HG03159 (cell line): ENCODE results near the gene ARL14EP.

Experiments used
- ATAC-seq: cut with Tn5 transposase; IDR thresholded peaks from one replicate; pipeline ENCODE4 v1.9.1; 2021; ENCODE audit warnings: mild to moderate bottlenecking, moderate library complexity; ENCODE audit not compliant: unreplicated experiment

Gene ARL14EP

DNA sequence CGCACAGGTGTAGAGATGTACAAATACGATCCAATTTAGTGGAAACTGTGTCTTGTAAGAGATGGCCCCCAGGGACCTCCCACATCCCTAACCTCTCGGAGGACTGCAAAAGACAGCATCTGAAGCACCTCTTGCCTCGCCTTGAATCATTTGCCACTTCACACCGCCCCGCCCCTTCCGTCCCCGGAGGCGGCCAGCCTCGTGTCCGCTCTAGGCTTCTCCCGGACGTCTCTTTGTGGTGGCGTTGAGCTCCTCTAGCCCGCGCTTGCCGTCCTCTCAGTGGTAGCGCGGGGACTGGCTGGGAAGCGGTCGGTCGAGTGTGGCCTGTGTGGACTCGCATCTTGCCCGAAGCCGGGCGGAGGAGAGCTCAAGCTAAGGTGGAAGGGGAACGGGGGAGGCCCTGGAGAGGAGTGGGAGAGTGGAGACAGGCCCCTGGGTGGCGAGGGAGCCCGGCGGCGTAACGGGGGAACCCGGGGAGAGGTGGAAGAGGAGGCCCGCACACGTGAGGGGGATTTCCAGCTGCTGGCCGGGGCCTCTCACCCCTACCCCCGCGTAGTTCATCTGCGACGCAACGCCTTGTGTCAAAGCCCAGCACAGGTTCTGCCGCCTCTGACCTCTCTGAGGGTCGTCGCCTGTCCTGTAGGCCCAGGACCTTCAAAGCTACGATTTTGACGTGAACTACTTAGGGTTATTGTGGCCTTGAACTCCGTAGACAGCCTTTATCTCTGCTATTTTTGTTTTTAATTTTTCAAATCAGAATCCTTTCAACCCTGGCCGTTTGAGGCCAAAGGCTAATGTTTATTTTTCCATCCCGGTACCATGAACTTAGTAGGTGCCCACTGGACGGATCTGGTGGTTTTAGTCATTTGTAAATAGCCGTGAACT is at the start of gene ARL14EP:
ARL14EP (plus strand) TSS at position 279 of the 885 bp plus-strand sequence. CDS start 7,845 bp downstream, outside the sequence.
- ATAC-seq: peak; percentile 98

DNA sequence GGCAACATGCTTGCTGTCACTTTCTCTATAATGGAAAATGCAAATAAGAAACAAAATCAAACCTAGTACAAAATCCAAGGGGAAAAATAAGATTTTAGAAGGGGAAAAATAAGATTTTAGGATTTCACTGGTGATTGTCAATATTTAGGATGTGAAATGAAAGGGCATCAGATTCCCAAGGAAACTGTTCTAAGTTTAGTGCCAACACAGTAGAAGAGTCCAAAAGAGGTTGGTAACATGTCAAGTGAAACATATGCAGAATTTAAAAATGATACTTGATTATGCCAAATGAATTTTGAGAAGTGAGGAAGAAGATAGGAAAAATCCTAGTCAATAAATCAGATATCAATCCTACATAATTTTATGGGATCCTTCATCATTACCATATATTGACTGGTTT is 45.7 kb upstream of the ARL14EP start:
- ATAC-seq: no peak

DNA sequence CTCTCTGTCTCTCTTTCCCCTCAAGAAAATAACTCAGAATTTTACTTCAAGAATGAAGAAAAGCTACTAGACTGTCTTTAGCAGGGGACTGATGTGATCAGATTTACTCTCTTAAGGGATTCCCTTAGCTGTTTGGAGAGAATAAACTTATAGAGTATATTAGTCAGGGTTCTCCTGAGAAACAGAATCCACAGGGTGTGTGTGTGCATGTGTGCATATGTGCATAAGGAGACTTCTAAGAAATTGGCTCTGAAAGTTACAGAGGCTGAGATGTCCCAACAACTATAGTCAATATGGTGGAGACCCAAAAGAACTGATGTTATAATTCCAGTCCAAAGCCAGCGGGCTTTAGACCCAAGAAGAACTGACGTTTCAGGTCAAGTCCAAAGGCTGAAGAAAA is 43.1 kb upstream of the ARL14EP start:
- no peak for ATAC-seq

DNA sequence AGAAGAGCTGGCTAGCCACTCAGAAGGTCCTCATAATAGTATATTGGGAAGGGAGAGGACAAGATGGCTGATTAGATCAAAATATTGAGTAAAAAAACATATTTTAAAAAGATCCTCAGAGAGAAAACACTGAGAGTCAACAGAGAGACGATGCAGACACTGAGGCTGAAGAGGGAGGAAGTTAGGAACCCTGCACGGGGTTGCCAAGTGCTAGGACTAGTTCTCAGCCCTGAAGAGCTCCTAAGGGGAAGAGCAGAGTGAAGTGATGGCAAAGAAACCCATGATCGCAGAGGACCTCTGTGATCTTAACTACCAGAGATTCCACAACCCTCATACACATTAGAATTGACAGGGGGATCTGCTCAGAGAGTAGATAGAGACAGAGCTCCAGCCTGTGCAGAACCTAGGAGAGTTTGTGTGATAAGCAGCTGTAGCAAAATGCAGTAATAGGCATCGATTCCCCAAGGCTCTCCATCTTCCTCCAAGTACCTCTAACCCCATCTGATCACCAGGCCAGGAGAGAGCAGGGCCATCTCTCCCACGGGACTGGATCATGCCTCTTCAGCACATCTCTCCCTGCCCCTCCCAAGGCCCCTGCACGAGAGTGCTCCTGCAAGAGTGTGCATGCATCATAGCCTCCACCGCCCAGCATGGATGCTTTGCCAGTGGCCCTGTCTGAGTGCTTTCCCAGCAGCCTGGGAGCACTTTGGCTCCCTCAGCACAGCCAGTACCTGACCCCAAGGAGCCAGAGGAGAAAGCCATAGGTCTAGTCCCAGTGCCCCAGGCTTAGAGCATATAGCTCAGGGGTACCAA is 41.2 kb upstream of the ARL14EP start:
- ATAC-seq: peak; percentile 22

DNA sequence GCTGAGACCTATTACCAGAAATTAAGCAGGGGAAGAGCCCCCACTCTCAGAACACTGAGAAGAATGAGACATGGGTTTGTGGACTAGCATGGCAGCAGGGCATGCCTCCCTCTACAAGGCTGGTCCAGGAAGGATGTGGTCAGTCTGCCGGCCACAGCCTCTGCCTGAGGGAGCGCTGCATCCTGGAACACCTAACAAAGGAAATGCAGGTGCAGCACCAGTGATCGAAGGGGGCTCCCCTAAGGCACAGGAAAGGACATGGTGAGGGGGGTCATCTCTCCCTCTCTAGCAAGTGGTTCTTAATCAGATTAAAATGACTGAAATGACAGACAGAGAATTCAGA is 40.6 kb upstream of the ARL14EP start:
- peak; percentile 74 for ATAC-seq

DNA sequence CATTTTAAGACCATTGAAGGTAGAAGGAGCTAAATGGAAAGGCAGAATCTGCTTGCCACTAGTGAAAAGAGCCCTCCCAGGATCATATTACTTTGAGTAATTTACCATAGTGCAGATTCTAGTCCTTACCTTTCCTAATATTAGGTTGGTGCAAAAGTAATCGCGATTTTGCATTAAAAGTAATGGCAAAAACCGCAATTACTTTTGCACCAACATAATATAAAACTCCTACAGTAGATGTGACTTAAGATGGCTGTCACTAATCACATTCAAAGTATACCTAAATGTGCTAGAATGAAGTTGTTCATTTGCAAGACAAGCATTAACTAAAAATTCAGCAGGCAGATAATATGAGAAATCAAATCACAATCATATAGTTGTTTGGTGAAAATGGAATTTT is 38.1 kb upstream of the ARL14EP start:
- ATAC-seq: no peak

DNA sequence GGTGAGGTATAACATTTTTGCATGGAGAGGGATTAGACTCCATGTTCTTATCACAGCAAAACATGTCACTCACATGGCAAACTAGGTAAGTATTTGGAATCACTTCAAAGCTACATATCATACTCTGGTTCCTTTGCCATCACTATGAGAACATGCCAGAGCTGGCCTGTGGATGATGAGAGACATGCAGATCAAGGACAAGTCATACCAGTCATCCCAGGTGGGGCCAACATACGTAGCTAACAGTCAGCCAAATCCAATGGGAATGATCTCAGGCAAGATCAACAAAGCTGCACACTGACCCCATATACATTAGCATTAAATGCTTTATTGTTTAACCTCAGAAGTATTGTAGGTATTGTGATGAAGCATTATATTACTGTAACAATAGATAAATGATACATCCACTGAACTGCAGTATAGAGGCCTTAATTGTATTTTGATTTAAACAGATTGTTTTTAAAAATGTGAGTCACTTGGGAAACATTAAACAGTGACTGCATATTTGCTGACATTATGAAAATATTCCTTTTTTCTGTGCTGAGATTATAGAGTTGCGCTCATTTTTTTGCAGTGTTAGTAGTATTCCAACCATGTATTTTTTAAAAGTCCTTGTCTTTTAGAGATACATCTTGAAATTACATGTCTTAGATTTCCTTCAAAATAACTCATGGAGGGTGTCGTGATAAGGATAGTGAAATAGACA is 37.3 kb upstream of the ARL14EP start:
- no peak for ATAC-seq

DNA sequence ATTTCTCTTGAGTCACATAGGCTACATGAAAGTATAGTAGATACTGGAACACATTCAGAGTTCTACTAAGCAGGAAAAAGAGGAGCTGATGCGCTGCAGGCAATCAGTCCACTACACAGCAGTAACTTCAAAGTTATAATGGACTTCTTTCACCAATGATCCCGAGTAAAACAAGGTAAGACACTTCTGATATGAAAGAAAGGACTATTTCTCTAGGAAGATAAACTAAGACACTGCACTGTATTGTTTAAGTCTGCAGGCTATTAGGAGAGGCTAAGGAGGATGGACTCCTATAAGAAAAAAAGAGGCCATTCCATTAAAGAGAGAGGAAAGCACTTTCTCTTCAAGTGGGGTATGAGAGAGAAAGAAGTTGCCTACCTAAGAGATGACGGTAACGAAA is 31.6 kb upstream of the ARL14EP start:
- no peak for ATAC-seq

DNA sequence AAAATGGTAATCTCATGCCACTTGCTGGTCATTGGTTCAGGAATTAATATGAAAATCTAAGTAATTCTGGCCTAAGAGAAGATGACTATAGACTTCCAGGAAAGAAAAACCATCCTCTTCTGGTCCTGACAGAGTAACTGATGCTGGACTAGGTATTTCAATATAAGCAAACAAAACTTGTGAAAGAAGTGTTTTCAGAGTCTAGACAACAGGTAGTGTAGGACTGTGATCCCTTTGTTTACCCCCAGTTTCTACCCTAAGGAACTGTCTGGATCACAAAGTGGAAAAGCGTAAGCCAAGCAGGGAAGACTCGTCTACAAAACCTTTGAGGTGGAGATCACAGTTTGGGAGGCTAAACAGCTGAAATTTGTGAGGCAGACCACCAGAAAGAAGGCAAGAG is 30.4 kb upstream of the ARL14EP start:
- no peak for ATAC-seq

DNA sequence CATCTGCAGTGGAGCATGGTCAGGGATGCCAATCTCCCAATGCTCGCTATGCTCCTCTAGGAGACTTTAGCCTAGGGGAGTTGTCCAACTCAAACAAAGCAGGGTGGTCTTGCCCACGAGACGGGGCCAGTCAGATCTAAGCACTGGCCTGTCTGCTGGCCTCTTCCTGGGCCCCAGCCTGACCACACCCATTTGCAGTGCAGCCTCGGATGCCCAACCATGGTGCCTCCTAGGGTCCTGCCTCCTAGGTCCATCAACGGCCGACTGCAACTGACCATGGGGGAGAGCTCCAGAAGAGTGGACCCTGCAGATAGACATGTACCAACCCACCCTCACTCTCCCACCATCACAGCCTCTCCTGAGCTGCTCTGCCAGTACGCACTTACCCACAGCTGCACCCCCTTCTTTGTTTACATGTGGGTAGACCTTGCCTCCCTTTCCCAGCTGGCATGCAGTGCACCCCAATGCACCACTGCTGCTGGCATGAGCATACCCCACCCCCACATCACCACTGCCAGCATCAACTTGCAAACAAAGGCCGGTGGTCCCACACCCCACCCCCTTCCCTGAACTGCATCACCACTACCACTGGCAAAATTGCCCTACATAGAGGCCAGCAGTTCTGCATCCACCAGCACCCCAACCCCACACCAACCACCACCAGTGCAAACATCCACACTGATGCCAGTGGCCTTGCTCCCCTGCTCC is 27.6 kb upstream of the ARL14EP start:
- no peak for ATAC-seq

DNA sequence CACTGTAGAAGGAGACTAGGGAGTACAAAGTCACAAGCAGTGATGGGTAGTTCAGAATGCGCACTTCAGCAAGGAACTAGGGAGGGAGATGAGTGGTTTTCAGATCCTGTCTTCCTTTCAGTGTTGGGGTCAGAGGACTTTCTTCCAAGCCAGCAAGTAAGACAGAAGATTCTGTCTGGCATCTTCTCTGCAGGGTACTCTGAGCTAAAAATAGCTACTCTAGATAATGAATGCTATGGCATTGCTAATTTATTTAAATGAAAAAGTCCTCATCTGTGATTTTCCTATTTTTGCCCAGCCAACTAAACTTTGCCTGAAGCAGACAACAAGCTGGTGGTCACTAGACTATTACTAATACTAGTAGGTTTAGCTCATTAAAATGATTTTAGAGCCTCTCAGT is 18.3 kb upstream of the ARL14EP start:
- no peak for ATAC-seq

DNA sequence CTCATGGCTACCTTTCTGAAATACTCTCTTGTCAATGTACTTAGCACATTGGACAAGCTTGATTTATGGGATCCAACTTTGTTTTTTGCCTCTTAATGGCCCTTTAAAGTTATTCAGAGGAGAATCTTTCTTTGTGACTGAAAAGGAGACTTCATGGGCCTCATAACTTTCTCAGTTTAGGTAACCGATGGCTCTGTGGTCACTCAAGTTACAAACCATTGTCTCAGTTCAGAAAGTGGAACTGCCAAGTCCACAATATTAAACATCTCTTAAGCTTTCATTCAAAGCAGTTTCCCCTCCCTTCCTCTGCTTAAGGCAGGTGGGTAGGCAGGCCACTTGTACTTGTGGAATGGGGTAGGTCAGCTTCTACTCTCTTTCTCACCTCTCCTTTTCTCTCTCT is 12.3 kb upstream of the ARL14EP start:
- ATAC-seq: peak; percentile 96

DNA sequence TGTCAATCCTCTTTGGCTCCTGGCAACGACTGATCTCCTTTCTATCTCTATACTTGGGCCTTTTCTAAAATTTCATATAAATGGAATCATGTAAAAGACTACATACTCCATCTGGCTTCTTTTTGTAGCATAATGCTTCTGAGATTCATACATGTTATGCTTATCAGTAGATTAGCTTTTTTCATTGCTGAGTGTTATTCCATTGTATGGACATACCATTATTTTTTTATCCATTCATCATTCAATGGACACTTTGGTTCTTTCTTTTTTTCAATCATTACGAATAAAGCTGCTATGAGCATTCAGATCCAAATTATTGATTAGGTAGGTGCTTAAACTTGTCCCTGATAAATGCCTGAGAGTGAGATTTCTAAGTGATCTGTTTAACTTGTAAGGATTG is 11.7 kb upstream of the ARL14EP start:
- no peak for ATAC-seq

DNA sequence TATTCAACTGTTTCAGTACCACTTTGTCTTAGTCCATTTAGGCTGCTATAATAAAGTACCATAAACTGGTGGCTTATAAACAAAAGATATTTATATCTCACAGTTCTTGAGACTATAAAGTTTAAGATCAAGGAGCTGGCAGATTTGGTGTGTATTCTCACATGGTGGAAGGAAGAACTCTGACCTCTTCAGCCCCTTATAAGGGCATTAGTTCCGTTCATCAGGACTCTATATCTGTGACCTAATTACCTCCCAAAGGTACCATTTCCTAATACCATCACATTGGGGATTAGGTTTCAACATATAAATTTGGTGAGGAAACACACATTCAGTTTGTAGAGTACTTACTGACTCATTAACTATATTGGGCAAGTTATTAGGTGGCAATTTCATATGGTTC is 10.7 kb upstream of the ARL14EP start:
- ATAC-seq: no peak

DNA sequence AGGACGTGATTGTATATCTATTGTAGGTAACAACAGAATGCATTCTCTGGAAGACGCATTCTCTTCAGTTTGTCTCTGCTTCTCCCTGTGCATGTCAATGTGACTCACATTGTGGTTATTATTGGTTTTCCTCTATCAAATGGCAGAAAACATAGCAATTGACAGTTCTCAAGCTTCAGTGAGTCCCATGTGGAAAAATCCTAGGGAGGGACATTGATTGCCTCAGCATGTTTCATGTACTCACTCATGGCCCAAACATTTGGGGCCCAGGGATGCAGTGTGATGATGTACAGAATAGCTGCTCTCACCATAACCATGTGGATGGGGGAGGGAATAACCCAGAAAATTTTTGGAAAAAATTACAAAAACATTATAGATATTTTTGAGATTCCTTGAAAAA is 9.3 kb upstream of the ARL14EP start:
- no peak for ATAC-seq

DNA sequence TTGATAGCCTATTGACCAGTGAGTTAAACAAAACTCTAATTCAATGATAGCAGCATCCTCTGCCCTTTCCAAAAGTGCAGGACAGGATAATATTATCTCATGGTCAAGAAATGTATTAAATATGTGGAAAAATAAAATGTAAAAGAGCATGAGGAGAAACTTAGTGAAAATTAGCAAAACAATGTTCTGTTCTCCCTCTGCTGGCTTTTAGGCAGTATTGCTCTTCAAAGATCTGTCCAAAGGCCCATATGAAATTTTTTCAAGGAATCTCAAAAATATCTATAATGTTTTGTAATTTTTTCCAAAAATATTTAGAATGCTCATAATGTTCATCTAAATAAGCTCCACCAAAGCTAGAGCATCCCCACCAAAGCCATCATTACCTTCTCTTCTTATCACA is 8.3 kb upstream of the ARL14EP start:
- ATAC-seq: no peak

DNA sequence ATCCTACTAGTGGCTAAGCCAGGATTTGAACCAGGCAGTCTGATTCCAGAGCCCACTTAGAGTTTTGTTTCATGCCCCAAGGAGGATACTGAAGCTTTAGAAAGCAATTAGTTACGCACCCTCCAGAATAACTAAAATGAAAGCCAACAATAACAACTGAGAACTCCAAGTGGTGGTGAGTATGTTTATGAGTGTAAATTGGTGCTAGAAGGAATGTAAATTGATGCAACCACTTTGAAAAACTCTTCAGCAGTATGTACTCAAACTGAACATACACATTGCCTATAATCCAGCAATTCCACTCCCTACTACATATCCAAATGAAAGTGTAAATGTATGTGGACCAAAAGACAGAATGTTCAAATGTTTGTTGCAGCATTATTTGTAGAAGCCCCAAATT is 6.7 kb upstream of the ARL14EP start:
- ATAC-seq: no peak

DNA sequence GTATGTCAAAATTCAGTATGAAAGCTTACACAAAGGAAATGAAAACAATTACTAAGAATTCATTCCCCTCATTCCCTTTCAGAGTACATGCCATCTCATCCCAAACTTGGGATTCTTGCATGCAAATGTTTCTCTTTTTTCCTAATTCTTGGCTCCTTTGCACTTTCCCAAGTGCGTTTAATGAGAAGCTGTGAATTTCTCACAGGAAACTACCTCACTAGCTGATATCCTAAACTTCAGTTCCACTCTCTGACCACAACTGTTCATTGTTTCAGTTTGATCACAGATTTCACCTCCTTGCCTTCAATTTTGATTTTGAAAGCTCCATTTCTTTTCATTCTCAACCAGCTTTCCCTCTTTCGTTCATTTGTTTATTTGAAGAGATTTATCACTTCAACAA is 5.9 kb upstream of the ARL14EP start:
- peak; percentile 68 for ATAC-seq

DNA sequence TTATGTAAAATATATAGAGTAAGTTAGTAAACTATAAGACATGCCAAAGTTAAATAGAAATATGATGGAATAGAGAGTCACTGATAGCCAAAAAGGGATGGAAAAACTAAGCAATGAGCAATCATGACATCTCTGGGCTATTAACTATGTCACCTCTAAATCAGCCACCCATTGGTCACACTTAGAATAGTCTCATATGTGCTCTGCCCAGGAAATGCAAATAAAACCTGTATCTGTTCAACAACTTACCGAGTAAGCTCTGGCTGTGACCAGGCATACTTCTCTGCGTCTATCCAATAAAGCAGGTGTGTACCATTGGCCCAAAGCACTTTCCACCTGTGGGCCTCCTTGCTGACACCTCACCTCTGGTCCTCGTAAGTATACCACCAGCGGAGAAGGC is 1.6 kb upstream of the ARL14EP start:
- ATAC-seq: no peak

DNA sequence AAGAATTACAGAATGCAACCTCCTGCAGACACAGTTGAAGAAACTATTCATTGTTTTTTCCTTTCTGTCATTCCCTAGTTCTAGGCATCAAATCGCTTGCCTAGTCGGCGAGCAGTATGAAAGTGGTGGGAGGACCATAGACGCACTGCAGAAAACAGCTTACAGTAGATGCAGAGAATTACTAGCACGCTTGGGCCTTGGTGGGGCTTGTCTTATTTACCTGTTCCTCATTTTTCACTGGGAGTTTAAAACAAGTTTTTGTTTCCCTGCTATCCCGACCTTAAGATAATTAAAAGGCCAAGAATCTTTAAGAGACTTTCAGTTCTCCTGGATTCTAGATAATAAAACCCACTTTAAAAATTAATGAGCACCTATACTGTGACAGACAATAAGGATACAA is 713 bp upstream of the ARL14EP start:
- ATAC-seq: no peak
